ENCODE data around the gene LOXL1.

DNA sequence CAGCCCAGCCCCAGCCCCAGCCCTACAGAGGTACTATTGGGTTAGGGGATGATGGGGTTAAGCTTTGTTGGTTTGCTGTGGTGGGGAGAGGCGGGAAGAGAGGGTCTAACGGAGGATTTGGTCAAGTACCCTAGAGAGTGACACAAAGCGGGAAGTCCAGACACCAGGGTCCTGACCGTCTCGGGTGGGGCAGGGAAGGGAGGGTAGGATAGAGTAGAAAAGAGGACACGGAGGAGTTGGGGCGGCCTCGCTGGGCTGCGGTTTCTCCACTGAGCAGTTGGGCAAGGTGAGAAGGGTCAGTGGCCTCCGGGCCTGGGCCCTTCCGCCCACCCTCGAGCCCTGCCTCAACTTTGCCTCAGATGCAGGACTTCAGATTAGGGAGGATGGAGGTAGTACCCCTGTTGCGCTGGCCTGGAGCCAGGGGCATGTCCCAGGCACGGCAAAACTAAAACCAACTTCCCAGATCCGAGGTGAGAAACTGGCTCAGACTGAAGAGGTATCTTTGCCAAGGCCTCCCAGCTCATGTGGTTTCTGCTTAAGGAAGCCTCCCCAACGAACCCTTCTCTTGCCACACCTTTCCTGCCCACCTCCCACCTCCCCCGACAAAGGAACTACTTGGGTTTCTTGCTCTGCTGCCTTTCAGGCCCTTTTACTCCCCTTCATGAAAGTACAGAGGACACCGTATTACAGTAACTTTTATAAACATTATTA, 68.8 kb downstream of the LOXL1 start:
- TF ChIP-seq POLR2A (conservative IDR thresholded peaks at IDR 0.05) (no peak; the same call in 1 of the 2 replicates), EZH2 (IDR thresholded peaks at IDR 0.05; ENCODE audit: borderline replicate concordance, low read depth, low read length) (no peak), SIN3A (IDR thresholded peaks at IDR 0.05; ENCODE audit: borderline replicate concordance in 2 of 2, control insufficient read depth in 1 of 2, low read depth in 2 of 2, low read length in 2 of 2) (no peak), SAFB2 (IDR thresholded peaks at IDR 0.05; ENCODE audit: borderline replicate concordance, low read depth, low read length, severe bottlenecking) (no peak), TCF7 (IDR thresholded peaks at IDR 0.05; ENCODE audit: borderline replicate concordance) (no peak)
- TF ChIP-seq, protein P1, sequence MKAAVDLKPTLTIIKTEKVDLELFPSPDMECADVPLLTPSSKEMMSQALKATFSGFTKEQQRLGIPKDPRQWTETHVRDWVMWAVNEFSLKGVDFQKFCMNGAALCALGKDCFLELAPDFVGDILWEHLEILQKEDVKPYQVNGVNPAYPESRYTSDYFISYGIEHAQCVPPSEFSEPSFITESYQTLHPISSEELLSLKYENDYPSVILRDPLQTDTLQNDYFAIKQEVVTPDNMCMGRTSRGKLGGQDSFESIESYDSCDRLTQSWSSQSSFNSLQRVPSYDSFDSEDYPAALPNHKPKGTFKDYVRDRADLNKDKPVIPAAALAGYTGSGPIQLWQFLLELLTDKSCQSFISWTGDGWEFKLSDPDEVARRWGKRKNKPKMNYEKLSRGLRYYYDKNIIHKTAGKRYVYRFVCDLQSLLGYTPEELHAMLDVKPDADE (conservative IDR thresholded peaks at IDR 0.05; ENCODE audit: control insufficient read depth, low read depth, low read length): no peak
- TF ChIP-seq, protein P2, sequence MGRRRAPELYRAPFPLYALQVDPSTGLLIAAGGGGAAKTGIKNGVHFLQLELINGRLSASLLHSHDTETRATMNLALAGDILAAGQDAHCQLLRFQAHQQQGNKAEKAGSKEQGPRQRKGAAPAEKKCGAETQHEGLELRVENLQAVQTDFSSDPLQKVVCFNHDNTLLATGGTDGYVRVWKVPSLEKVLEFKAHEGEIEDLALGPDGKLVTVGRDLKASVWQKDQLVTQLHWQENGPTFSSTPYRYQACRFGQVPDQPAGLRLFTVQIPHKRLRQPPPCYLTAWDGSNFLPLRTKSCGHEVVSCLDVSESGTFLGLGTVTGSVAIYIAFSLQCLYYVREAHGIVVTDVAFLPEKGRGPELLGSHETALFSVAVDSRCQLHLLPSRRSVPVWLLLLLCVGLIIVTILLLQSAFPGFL (CRISPR knock-in tag; IDR thresholded peaks at IDR 0.05): no peak

Measured in K562 (cell line).